GM18499 (cell line): Measurements from ENCODE around the gene DDOST.
"Not testable (repeated sequence)": the region's sequence is repeated elsewhere in the genome, so short reads cannot be mapped to it uniquely, and the experiment has no call there.

Experiments used
- ATAC-seq: cut with Tn5 transposase; IDR thresholded peaks from one replicate; pipeline ENCODE4 v1.9.1; 2021; ENCODE audit warnings: moderate number of reproducible peaks; ENCODE audit not compliant: insufficient read depth, unreplicated experiment

The DDOST gene

DNA sequence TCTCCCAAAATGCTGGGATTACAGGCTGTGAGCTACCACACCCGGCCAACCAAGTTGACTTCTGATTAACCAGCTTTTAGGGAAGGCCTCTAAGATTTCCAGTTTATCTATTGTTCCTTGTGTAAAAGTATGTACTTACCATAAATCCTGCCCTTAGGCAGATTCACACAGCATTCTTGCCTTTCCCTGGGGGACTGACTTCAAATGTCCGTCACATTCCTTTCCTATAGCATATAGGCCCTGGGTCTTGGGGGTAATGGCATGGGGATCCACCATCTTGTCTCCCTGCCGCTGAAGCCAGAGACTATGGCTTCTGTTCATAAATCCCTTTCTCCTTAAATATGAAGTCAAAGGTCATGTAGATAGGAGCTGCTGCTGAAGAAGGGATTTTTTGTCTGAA lies 28.8 kb downstream of the DDOST start:
- no peak for ATAC-seq

- no peak for ATAC-seq
These were observed 30.4 kb downstream of the DDOST start for GRCh38 chr1:20630729-20631128.

GRCh38 chr1:20626524-20626923 lies 34.6 kb downstream of the DDOST start:
- no peak for ATAC-seq

- ATAC-seq = no peak
These were observed 35.1 kb downstream of the DDOST start for GRCh38 chr1:20626098-20626427.

DNA sequence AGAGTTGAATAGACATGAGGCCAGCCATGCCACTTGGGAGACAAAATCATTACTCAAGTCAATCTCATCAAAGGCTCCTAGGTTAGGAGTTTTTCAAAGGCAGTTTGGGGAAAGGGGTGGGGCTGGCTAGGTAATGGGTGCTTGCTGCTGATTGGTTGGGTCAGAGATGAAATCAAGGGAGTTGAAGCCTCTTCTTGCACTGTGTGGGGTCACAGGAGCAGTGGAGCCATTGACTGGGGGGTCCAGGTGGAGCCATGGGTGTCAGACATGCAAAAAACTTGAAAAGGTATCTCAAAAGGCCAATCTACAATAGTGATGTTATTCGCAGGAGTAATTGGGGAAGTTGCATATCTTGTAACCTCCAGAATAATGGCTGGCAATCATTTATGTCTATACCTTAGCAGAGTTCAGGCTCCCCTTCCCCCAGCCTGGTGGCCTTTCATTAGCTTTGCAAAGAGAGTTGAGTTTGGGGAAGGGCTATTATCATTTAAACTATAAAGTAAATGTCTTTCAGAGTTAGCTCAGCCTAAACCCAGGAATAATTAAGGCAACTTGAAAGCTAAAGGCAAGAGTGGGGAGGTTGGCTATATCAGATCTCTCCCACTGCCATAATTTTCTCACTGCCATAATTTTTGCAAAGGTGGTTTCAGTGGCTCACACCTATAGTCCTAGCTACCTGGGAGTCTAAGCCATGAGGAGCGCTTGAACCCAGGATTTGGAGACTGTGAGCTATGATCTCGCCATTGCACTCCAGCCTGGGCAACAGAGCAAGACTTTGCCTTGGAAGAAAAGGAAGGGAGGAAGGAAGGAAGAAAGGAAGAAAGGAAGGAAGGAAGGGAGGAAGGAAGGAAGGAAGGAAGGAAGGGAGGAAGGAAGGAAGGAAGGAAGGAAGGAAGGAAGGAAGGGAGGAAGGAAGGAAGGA lies 35.7 kb downstream of the DDOST start:
- no peak for ATAC-seq

DNA sequence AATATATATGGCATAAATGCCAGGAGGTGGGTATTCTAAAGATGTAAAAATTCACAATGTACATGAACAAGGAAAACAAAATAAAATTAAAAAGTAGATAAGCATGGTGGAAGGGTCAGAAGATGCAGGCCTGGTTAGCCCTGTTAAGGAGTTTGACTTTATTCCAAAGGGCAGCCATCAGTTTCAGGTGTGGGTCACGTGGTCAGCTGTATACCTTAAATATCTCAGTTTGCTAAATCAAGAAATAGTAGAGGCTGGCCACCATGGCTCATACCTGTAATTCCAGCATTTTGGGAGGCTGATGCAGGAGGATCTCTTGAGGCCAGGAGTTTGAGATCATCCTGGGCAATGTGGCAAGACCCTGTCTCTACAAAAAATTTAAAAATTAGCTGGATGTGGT lies 36.5 kb downstream of the DDOST start:
- no peak for ATAC-seq

- ATAC-seq = no peak
These were observed 40.2 kb downstream of the DDOST start for GRCh38 chr1:20621012-20621411.

- ATAC-seq = no peak
These were observed 41.2 kb downstream of the DDOST start for GRCh38 chr1:20619999-20620398.

DNA sequence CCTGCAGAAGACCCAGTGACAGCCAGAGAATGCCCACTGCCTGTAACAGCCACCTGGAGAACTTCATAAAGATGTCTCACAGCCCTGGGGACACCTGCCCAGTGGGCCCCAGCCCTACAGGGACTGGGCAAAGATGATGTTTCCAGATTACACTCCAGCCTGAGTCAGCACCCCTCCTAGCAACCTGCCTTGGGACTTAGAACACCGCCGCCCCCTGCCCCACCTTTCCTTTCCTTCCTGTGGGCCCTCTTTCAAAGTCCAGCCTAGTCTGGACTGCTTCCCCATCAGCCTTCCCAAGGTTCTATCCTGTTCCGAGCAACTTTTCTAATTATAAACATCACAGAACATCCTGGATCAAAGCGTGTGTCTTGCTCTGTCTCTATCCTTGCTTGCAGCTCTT lies 42.6 kb downstream of the DDOST start:
- ATAC-seq = no peak

- no peak for ATAC-seq
These were observed 44.2 kb downstream of the DDOST start for GRCh38 chr1:20616847-20617487.

GRCh38 chr1:20615946-20616846 lies 45.0 kb downstream of the DDOST start:
- no peak for ATAC-seq

DNA sequence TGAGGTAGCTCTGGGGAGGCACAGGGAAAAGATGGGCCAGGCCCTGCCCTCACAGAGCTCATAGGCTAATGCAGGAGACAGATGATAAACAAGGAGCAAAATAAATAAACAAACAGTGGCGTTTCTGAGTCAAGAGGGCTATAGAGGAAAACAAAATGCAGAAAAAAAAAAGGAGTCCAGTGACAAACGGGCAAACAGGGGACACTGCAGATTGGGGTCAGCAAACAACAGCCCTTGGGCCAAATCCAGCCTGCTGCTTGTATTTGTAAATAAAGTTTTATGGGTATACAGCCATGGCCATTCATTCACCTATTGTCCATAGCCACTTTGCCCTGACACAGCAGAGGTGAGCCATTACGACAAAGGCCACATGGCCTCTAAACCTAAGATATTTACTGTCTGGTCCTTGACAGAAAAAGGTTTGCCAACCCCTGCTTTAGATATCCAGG lies 47.0 kb downstream of the DDOST start:
- no peak for ATAC-seq

GRCh38 chr1:20612221-20612746 lies 48.9 kb downstream of the DDOST start:
- no peak for ATAC-seq

DNA sequence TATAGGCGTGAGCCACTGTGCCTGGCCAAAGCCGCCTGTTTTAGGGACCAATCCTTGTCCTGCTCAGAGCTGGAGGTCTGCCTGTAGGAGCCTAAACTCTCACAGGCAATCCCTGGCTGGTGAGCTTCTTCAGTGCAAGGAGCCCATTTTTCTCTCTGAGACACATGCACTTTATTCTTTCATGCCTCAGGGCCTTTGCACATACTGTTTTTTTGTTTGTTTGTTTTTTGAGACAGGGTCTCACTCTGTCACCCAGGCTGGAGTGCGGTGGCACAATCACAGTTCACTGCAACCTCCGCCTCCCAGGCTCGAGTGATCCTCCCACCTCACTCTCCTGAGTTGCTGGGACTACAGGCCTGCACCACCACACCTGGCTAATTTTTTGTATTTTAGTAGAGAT lies 49.5 kb downstream of the DDOST start:
- ATAC-seq = no peak

GRCh38 chr1:20610970-20611369 lies 50.2 kb downstream of the DDOST start:
- ATAC-seq = no peak

GRCh38 chr1:20609541-20609940 lies 51.6 kb downstream of the DDOST start:
- ATAC-seq = no peak

GRCh38 chr1:20606801-20607570 lies 54.2 kb downstream of the DDOST start:
- ATAC-seq = not testable (repeated sequence)

GRCh38 chr1:20604678-20605077 lies 56.5 kb downstream of the DDOST start:
- ATAC-seq = no peak

DNA sequence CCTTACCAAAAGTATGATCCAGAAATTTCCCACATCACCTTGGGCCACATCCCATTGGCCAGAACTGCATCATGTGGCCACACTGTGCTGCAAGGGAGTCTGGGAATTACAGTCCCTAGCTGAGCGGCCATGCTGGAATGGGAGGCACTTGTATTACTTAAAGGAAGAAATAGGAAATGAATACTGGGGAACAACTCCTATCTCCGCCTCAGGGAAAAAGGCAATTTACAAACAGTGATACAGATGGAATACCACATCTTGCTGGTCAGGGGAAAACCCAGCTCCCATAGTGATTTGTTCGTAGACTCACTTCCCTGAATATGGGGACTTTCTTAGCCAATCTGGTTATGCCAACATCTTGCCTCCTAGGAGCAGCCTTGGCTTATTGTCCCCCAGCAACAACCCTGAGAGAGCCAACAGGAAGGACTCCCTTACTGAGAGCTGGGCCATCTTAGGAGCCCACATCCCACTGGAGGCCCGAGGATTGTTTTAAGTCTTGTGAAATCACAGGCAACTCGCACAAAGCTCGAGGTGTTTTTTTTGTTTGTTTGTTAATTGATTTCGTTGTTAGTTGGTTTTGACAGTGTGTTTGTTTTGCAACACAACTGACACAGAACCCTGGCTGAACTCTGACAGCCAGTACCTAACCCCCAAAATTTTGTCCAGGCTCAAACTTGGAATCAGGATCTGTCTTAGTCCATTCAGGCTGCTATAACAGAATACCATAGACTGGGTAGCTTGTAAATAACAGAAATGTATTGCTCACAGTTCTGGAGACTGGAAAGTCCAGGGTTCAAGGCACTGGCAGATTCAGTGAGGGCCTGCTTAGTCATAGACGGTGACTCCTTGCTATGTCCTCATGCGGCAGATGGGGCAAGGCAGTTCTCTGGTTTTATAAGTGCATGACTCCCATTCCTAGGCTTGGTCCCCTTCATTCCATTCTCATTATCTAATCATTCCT lies 57.4 kb downstream of the DDOST start:
- ATAC-seq = no peak
